OCI-LY7 (cell line): Measurements from ENCODE around the gene B3GNT8. TPM values are rescaled to one million over a fixed set of nuclear protein-coding genes. Genes with fewer than 3 reads are reported as not detected.

Source experiments
- BruUV-seq: library from RNA; stranded (reverse); fragments of 400-500 nt; replicated peaks from 2 replicates; lab custom pipeline; 2021; lab: Mats Ljungman, UMichigan
- CTCF ChIA-PET: fragments of 300-600 bp; sonication (Branson Sonifier 250); formaldehyde crosslinking; loops from one replicate; lab custom pipeline; 2022; ENCODE audit warnings: antibody characterized with exemption; ENCODE audit not compliant: unreplicated experiment; lab: Charles Lee
- POLR2A ChIA-PET: fragments of 300-600 bp; sonication (Branson Sonifier 250); formaldehyde crosslinking; loops from one replicate; lab custom pipeline; 2022; ENCODE audit warnings: antibody characterized with exemption; lab: Charles Lee
- DNase-seq: peaks from one replicate; pipeline ENCODE4 v3.0.0-alpha.2; 2015; ENCODE audit warnings: low spot score
- H2AFZ ChIP-seq: fragments of 200-600 bp; sonication (generic), shearing (Covaris generic); 2 replicates; pipeline ENCODE4 v1.6.1; 2014; ENCODE audit warnings: mild to moderate bottlenecking, antibody characterized with exemption, low read length, moderate library complexity
- H3K27ac ChIP-seq: fragments of 200-600 bp; sonication (generic); 2 replicates; pipeline ENCODE4 v1.5.1; 2014; ENCODE audit warnings: mixed run types, low read depth, mild to moderate bottlenecking, moderate library complexity, low read length, inconsistent platforms; ENCODE audit not compliant: poor library complexity, severe bottlenecking
- H3K36me3 ChIP-seq: fragments of 200-600 bp; sonication (generic); 2 replicates; pipeline ENCODE4 v1.6.1; 2014; ENCODE audit warnings: mild to moderate bottlenecking, antibody characterized with exemption, low read length, moderate library complexity, mixed read lengths; ENCODE audit not compliant: insufficient read depth
- H3K4me1 ChIP-seq: fragments of 200-600 bp; sonication (generic); 2 replicates; pipeline ENCODE4 v1.5.1; 2014; ENCODE audit warnings: mild to moderate bottlenecking, low read length; ENCODE audit not compliant: insufficient read depth, poor library complexity, severe bottlenecking
- H3K4me2 ChIP-seq: fragments of 200-600 bp; sonication (generic); 2 replicates; pipeline ENCODE4 v1.6.1; 2014; ENCODE audit warnings: mild to moderate bottlenecking, low read length
- H3K4me3 ChIP-seq: fragments of 200-600 bp; sonication (generic); 2 replicates; pipeline ENCODE4 v1.5.1; 2014; ENCODE audit warnings: mild to moderate bottlenecking, low read depth, low read length; ENCODE audit not compliant: poor library complexity, severe bottlenecking
- H3K79me2 ChIP-seq: fragments of 200-600 bp; sonication (generic); 2 replicates; pipeline ENCODE4 v1.6.1; 2016; ENCODE audit warnings: low read depth, mild to moderate bottlenecking, low read length, moderate library complexity, mixed read lengths; ENCODE audit not compliant: insufficient read depth
- H3K9me2 ChIP-seq: fragments of 200-600 bp; sonication (generic); 2 replicates; pipeline ENCODE4 v1.6.1; 2016; ENCODE audit warnings: mild to moderate bottlenecking, low read length, mixed read lengths; ENCODE audit not compliant: insufficient read depth
- H3K9me3 ChIP-seq: fragments of 200-600 bp; sonication (generic); 2 replicates; pipeline ENCODE4 v1.6.1; 2014; ENCODE audit warnings: mild to moderate bottlenecking, mixed run types, low read length, mixed read lengths
- H4K20me1 ChIP-seq: fragments of 200-600 bp; sonication (generic); 2 replicates; pipeline ENCODE4 v1.6.1; 2014; ENCODE audit warnings: mild to moderate bottlenecking, antibody characterized with exemption, low read length, moderate library complexity, mixed read lengths; ENCODE audit not compliant: insufficient read depth
- EZH2phosphoT487 ChIP-seq: fragments of 200-600 bp; sonication (generic); IDR thresholded peaks from 2 replicates; pipeline ENCODE4 v1.6.1; 2018; ENCODE audit warnings: low read depth, borderline replicate concordance, mild to moderate bottlenecking, mixed run types, antibody characterized with exemption, low read length, moderate library complexity, mixed read lengths
- intact Hi-C: fragments of 100-400 bp; cut with micrococcal nuclease; formaldehyde crosslinking; loops from one replicate; pipeline ENCODE4 v1.10.0; 2022; ENCODE audit not compliant: unreplicated experiment
- total RNA-seq, 2 experiments: library from RNA; depleted of rRNA in 1 of 2; stranded (reverse); fragments of >200 nt in 1 of 2; shearing (Covaris generic) in 1 of 2; gene quantifications; 2 replicates each; pipeline ENCODE4 v1.2.3, GENCODE V29; 2014 to 2022
- TF ChIP-seq, protein P1 (sequence below): fragments of 200-600 bp; sonication (generic); conservative IDR thresholded peaks from 2 replicates; pipeline ENCODE4 v1.5.1; 2014; ENCODE audit warnings: mild to moderate bottlenecking, antibody characterized with exemption, low read length, moderate library complexity, mixed read lengths

B3GNT8 gene
- total RNA-seq, 2 experiments from 2014 or later: 0.40 to 0.47 TPM

DNA sequence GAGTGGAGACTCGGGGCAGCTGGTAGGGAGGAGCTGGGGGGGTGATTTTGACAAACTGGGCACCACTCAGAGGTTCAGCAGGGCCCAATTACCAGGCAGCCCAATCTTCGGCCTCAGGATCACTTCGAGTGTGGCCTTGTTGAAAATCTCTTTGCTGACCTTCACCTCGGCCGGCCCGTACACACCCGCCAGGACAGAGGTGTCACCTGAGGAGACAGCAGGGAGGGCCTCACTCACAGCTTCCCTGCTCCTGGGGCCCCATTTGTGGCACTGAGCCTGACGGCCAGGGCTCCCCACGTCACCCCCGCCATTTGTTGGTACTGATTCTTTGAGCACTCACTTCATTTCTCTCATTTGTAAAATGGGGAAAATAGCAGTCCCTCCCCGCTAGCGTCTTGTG is 34.4 kb downstream of the B3GNT8 start:
- intact Hi-C loops: no loop called here
- BruUV-seq: no TSS peak
- Histone ChIP-seq H3K4me3 (no peak overlapping the region), H3K79me2 (peaks cover 22% of the 10 kb centered on the region), H3K4me2 (no peak overlapping the region), H3K9me3 (no peaks in the 10 kb centered on the region), H3K4me1 (peaks cover 17% of the 10 kb centered on the region), H3K9me2 (no peaks in the 10 kb centered on the region), H3K27ac (no peak overlapping the region), H4K20me1 (no peaks in the 10 kb centered on the region), H2AFZ (no peak overlapping the region), H3K36me3 (peaks cover 44% of the 10 kb centered on the region)
- no peak for TF ChIP-seq EZH2phosphoT487
- TF ChIP-seq, protein P1, sequence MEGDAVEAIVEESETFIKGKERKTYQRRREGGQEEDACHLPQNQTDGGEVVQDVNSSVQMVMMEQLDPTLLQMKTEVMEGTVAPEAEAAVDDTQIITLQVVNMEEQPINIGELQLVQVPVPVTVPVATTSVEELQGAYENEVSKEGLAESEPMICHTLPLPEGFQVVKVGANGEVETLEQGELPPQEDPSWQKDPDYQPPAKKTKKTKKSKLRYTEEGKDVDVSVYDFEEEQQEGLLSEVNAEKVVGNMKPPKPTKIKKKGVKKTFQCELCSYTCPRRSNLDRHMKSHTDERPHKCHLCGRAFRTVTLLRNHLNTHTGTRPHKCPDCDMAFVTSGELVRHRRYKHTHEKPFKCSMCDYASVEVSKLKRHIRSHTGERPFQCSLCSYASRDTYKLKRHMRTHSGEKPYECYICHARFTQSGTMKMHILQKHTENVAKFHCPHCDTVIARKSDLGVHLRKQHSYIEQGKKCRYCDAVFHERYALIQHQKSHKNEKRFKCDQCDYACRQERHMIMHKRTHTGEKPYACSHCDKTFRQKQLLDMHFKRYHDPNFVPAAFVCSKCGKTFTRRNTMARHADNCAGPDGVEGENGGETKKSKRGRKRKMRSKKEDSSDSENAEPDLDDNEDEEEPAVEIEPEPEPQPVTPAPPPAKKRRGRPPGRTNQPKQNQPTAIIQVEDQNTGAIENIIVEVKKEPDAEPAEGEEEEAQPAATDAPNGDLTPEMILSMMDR: no peak
- ChIA-PET CTCF (no interaction called here), POLR2A (interaction anchor here (0.6 to 0.7 kb wide), 2 partner anchors 9 to 741 kb away, joined by 3 to 4 read pairs; no protein-coding TSS in a partner anchor)
- no peak for DNase-seq

- DNase-seq: no peak
- CTCF ChIA-PET: no interaction called here
- Histone ChIP-seq H3K9me3 (no peaks in the 10 kb centered on the region), H3K9me2 (no peaks in the 10 kb centered on the region), H4K20me1 (no peaks in the 10 kb centered on the region), H3K4me3 (no peak overlapping the region), H3K36me3 (peaks cover 50% of the 10 kb centered on the region), H3K4me1 (peaks cover 17% of the 10 kb centered on the region), H3K27ac (no peak overlapping the region), H2AFZ (no peak overlapping the region), H3K4me2 (no peak overlapping the region), H3K79me2 (peaks cover 18% of the 10 kb centered on the region)
- intact Hi-C loops: no loop called here
- no peak for TF ChIP-seq EZH2phosphoT487
- TF ChIP-seq, protein P1: no peak
- no TSS peak for BruUV-seq
- POLR2A ChIA-PET: no interaction called here
Measured at GRCh38 chr19:41391618-41392017, 35.6 kb downstream of the B3GNT8 start.

DNA sequence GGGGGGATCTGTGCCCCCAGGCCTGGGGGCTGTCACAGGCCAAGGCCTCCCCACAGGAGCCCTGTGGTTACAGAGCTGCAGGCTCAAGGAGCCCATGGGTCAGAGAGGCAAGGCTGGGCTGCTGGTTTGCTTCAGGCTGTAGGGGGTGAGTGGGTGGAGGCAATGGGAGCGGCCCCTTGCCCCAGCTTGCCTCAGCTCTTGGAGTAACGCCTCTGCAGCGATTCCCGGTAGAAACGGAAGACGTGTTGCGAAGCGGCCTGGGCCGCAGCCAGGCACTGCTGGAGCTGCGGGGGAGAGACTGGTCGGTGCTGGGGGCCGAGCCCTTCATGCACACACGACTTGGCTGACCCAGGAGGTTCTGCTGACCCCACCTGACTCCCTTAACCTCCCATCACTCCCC is 40.7 kb downstream of the B3GNT8 start:
- Histone ChIP-seq H3K4me1 (no peaks in the 10 kb centered on the region), H2AFZ (no peak overlapping the region), H3K9me2 (no peaks in the 10 kb centered on the region), H3K9me3 (no peaks in the 10 kb centered on the region), H3K79me2 (no peaks in the 10 kb centered on the region), H3K27ac (no peak overlapping the region), H3K4me3 (no peak overlapping the region), H4K20me1 (no peaks in the 10 kb centered on the region), H3K4me2 (no peak overlapping the region), H3K36me3 (peaks cover 56% of the 10 kb centered on the region)
- ChIA-PET CTCF (no interaction called here), POLR2A (interaction anchor here (0.6 kb wide), 1 partner anchor 71 kb away, joined by 3 read pairs; no protein-coding TSS in a partner anchor)
- no peak for DNase-seq
- intact Hi-C loops: no loop called here
- no peak for TF ChIP-seq EZH2phosphoT487
- TF ChIP-seq, protein P1: no peak
- BruUV-seq: no TSS peak
